GM18951 (cell line): ENCODE data around the gene HMCES.

Source experiments
- POLR2A ChIP-seq: IDR thresholded peaks from 4 replicates; pipeline ENCODE4 v1.6.1; 2011; ENCODE audit warnings: mild to moderate bottlenecking; ENCODE audit not compliant: insufficient read length, insufficient read depth; ENCODE audit errors: extremely low read depth
- in situ Hi-C: fragments of 300-500 bp; cut with MboI; formaldehyde crosslinking; loops from one replicate; pipeline ENCODE4 v1.12.0; 2022; ENCODE audit warnings: low sequenced_read_pairs, mixed read lengths, inconsistent platforms; ENCODE audit not compliant: unreplicated experiment

Gene HMCES

DNA sequence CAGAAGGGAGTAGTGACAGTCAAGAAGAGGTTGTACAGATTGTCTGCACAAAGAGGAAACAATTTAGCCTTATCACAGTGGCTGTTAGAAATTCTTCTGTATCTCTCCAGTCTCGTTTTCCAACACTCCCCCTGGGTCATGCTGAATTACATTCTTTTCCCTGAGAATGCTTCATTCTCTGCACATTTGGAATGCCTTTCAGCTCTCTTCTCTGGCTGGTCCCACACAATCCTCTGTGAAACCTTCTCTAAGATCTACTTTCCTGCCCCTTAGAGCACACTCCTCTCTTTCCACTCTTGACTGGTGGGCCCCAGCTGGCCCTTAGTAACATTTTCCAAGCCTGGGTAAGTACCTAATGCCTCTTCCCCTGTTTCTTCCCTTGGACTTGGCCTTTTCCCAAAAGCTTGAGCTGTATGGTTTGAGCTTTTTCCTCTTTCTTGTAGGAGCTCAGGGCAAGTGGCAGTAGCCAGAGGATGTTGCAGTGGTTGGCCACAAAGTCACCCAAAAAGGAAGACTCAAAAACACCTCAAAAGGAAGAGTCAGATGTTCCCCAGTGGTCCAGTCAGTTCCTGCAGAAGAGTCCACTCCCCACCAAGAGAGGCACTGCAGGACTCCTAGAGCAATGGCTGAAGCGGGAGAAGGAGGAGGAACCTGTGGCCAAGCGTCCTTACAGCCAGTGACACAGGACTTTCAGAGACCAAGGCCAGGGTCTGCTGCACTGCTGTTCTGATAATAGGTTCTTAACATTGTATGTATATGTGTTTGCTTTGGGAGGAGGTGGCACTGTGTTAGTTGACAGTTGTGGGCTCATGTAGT, 25.7 kb downstream of the HMCES start:
- in situ Hi-C loops = no loop called here
- no peak for TF ChIP-seq POLR2A

GRCh38 chr3:129304962-129305222, 26.2 kb downstream of the HMCES start:
- in situ Hi-C loops = no loop called here
- TF ChIP-seq POLR2A = no peak

GRCh38 chr3:129305592-129306091, 27.0 kb downstream of the HMCES start:
- peak; percentile 50 for TF ChIP-seq POLR2A
- in situ Hi-C loops = no loop called here

GRCh38 chr3:129308636-129309035, 30.0 kb downstream of the HMCES start:
- in situ Hi-C loops = no loop called here
- TF ChIP-seq POLR2A = no peak

GRCh38 chr3:129310111-129311011, 31.7 kb downstream of the HMCES start:
- in situ Hi-C loops = no loop called here
- no peak for TF ChIP-seq POLR2A

DNA sequence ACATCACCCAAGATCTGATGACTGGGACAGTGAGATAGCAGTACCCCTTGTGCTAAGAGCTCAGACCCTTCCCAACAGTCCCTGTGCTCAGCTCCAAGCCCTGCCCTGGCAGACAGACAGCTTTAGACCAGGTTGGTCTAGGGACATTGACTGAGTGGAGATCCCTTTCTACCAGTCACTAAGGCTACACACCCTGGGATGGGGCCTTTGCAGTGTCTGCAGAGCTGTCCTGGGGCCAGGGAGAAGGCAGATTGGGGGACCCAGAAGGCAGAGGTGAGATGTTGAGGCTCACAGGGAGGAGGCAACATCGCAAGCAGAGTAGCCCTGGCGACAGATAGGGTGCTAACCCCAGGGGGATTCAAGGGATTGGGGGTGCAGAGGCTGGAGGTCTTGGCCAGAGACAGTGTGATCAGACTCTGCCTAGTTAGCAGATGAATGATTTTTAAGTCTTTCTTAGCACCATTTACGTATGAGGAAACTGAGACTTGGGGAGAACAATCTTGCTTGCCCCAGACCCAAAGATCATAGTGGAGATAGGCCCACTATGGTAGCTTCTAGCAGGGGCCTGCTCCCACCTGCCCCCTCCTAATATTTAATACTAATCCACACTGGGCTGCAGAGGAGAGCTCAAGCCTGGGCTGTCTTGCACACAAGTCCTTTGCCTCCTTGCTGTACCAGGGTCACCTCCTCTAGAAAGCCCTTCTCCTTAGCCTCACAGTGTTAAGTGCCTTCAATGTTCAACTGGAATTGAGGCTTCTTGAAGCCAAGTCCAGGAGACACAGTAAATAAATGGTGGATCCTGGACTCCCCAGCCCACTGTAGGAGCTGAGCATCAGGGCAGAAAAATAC, 32.6 kb downstream of the HMCES start:
- in situ Hi-C loops = no loop called here
- TF ChIP-seq POLR2A = no peak

DNA sequence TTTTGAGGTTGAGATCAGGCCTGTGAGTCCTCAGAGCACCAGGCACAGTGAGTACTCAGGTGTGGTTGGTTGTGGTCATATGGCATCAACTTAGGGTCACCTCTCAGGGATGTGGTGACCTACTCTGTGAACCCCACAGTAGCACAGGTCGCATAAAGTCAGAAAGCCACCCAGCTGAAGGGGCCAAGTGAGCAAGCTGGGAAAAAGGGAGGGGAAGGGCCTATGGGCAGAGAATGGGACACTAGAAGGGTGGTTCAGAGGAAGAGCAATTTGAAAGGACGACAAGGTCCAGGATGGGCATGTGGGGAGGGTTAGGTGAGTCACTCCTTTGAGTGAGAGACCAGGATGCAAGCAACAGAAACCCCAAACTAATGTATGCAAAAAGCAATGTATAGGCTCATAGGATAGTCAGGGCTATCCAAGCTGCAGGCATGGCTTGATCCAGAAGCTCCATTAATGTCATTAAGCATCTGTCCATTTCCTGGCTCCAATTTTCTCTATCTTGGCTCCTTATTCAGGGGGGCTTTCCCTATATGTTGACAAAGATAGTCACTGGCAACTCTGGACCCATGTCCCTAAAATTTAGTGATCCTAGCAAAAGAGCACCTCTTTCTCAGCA, 33.5 kb downstream of the HMCES start:
- TF ChIP-seq POLR2A = no peak
- in situ Hi-C loops = no loop called here

DNA sequence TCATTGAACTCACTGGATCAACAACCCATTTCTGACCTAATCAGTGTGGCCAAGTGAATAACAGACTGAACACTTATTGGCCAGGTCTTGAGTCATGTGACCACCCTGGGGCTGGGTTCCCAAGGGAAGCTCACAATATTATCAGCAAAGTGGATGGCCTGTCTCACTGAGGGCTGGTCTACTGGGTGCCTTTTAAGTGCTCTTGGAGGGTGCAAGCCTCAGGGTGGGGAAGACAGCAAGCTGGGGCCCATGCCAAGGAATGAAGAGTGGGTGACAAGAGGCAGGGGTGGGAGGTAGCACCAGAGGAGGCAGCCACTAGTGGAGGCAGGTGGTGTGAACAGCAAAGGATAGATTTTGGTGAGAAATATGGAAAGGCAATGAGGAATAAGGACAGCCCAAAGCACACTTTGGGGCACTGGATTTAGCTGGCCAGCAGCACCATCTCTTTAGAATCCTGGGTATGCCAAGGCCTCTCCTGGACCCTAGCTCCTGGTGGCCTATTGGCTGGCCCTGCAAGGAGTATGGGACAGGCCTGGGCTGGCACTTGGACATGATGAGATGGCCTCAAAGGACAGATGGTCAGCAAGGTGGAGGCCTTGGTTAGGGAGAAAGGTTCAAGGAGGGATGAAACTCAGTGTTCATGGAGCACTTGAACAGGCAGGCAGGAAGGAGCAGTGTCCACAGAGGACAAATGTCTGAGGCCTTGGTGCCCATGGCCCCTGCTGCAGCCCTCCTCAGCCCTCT, 34.2 kb downstream of the HMCES start:
- in situ Hi-C loops = no loop called here
- no peak for TF ChIP-seq POLR2A

GRCh38 chr3:129313415-129313664, 34.7 kb downstream of the HMCES start:
- no peak for TF ChIP-seq POLR2A
- in situ Hi-C loops = no loop called here

DNA sequence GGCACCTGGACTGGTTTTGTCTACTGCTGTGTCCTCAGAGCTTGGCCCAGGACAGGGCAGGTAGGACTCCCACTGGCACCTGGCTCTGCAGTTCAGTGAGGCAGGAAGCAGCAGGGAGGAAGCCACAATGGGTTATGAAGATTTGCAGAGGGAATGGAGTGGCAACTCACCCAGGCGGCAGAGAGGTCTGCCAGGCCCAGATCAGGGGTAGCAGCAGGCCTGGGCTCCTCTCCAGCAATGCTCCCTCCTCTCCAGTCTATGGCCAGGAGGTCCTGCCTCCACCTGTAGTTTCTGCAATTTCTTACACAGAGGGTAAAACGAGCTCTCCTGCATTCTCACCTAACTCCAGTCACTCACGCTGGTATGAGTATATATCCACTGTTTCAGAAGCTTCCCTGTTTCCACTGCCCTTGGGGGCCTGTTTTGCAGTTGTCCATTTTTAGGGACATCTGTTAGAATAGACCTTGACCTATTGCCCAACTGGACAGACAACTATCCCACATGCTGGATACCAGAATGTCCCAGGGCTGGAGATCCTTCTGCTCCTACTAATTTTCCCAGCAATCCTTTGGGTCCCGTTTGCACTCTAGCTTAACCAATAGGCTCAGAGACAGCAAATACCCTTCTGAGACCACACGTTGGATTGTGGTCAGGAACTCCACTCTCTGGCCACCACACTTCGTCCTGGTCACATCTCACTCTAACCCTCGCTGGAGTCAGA, 35.2 kb downstream of the HMCES start:
- in situ Hi-C loops = no loop called here
- TF ChIP-seq POLR2A = no peak

GRCh38 chr3:129314386-129315222, 35.9 kb downstream of the HMCES start:
- in situ Hi-C loops = no loop called here
- peak; percentile 44 for TF ChIP-seq POLR2A
